Sciatic nerve (tissue), 2 donors: ENCODE data around the gene ASCC2. TPM values are rescaled to one million over a fixed set of nuclear protein-coding genes. Genes with fewer than 3 reads are reported as not detected.

Experiments
- ATAC-seq: fragments of 200-7000 bp; cut with Tn5 transposase; one replicate; pipeline ENCODE4 v1.9.1; 2020; ENCODE audit warnings: mild to moderate bottlenecking, moderate library complexity
- DNase-seq: peaks from one replicate; pipeline ENCODE4 v3.0.0-alpha.2; 2020; ENCODE audit warnings: low spot score
- intact Hi-C: fragments of 100-400 bp; cut with DNase I; formaldehyde crosslinking; loops from one replicate; pipeline ENCODE4 v1.14.2; 2022
- total RNA-seq: library from RNA; stranded (reverse); fragmentation: NEBNext Ultra II Directional; extraction: Animal tissue kit (Norgen Biotek cat#: 25700); gene quantifications from one replicate; pipeline ENCODE4 v1.2.1, GENCODE V29; 2021
- donor health status: DM: no; HTN: no; CAD: no.
- donor health status: DM: no; HTN: no; CAD: no.

ASCC2 gene
- total RNA-seq, 1 donor from 2014 or later, result 47.1 TPM

DNA sequence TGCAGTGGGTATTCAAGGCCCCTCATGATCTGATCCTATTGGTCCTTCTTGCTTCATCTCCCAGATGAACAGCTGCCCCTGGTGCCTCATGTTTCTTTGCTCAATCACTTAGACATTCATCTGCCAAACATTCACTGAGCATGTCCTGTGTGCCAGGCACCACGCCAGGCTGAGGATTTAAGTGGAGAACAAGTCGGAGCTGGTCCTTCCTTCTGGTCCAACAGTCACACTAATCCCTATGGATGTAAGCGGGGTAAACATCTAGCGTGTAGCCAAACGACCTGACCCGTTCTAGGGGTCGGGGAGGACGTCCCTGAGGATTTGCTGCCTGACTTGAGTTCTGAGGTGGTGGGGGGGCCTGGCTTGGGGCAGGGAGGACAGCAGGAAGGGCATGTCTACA is 93.2 kb downstream of the ASCC2 start:
- DNase-seq (no peak), ATAC-seq (peak; percentile 54)
- intact Hi-C loops, result no loop called here

DNA sequence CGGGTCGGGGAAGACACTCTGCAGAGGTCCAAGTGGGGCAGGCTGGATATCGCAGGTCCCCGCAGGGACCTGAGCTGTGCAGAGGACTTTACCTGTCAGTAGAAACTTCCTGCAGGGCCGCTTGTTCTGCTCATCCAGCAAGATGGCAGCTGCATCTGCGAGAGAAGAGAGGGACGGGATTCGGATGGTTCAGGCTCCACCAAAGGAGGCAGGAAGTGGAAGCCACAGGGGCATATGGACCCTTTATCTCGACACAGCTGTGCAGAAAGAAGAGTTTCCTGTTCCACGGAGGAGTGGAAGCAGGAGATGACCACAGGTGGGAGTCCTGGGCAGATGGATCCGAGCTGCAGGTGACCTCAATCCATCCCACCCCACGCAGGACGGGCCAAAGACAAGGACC is 95.7 kb downstream of the ASCC2 start:
- DNase-seq (no peak), ATAC-seq (no peak)
- intact Hi-C loops, result no loop called here

DNA sequence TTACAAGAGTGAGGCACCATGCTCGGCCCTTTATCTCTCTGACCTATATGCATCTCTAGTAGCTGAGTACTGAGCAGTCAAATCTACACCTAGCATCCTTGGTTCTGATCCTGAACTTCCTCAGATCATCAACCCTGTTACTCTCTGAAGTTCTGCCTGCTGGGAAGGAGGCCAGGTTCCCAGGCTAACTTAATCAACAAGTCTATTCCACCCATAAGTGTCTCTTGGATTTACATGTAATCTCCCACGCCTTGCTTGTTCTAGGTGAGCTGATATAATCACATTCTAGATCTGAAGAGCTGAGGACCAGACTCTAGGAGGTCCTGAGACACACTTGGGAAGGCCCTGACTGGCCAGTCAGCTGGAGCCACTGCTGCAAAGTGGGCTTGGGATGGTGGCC is 96.1 kb downstream of the ASCC2 start:
- ATAC-seq (no peak), DNase-seq (no peak)
- intact Hi-C loops, result no loop called here

DNA sequence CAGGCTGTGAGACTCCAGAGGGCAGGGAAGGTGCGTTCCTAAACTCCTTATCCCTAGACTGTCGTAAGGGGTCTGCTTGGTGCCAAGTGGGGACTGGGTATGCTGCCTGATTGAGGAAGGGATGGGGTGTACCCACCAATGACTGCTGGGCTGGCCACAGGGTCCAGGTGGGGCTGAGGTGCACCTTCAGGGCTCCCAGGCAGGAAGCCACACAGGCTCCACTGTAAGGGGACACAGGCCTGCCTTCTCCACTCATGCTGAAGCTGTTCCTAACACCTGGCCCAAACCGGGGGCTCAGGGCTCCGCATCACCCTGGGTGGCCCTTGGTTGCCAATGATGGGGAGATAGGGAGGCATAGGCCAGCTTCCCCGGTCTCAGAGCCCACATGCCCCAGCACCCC is 97.9 kb downstream of the ASCC2 start:
- intact Hi-C loops, result no loop called here
- no peak for ATAC-seq
- no peak for DNase-seq

DNA sequence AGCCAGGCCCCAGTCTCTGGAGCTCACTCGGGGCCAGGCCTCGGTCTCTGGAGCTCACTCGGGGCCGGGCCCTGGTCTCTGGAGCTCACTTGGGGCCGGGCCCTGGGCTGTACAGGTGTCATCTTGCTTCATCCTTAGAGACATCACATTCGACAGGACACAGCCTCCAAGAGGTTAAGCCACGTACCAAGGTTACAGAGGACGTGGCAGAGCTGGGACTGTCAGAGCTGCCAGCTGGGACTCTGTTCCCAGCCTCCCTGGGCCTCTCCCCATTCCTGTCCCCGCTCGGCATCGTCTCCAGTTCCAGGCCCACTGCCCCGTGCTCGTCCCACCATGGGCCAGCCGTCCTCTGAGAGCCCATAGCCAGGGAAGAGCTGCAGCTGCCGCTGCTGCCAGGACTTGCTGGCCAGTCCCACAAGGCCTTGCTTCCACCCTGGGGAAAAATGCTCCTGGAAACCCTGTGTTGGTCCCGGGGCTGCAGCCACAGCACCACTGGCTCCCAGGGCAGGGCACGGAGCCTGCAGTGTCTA is 98.7 kb downstream of the ASCC2 start:
- DNase-seq (no peak), ATAC-seq (no peak)
- intact Hi-C loops, result no loop called here

Other genes starting within 250 kb of the ASCC2 start
- gene NF2, start 234.6 kb downstream of the ASCC2 start, total RNA-seq, result 28.4 TPM
- not detected for gene CABP7, start 118.3 kb downstream of the ASCC2 start, total RNA-seq
- 23.6 TPM for gene ZMAT5, start 71.3 kb downstream of the ASCC2 start, total RNA-seq
- 42.0 TPM for gene UQCR10, start 70.9 kb downstream of the ASCC2 start, total RNA-seq
- 73.2 TPM for gene MTMR3, start 44.9 kb upstream of the ASCC2 start, total RNA-seq
- not detected for gene HORMAD2, start 242.2 kb upstream of the ASCC2 start, total RNA-seq